HCT116 (cell line): ENCODE results near the gene PLEKHA6. TPM values are rescaled to one million over a fixed set of nuclear protein-coding genes. Genes with fewer than 3 reads are reported as not detected.
A peak's percentile ranks its signal among the peaks of the same experiment; 100 is the strongest.

Source experiments
- ATAC-seq: fragments of 200-7000 bp; cut with Tn5 transposase; 2 replicates; pipeline ENCODE4 v1.9.1; 2020; ENCODE audit warnings: mild to moderate bottlenecking, moderate library complexity
- BruUV-seq: library from RNA; stranded (reverse); fragments of 400-500 nt; replicated peaks from 2 replicates; lab custom pipeline; 2021; lab: Mats Ljungman, UMichigan
- CTCF ChIA-PET: fragments of 300-600 bp; sonication (Branson Sonifier 250); formaldehyde crosslinking; loops from one replicate; lab custom pipeline; 2021; ENCODE audit warnings: antibody characterized with exemption; lab: Charles Lee
- POLR2A ChIA-PET: fragments of 300-600, 350-600 bp; sonication (Branson Sonifier 250); formaldehyde crosslinking; loops from one replicate; lab custom pipeline; 2021; ENCODE audit warnings: antibody characterized with exemption; lab: Charles Lee
- RAD21 ChIA-PET, 2 experiments: fragments of 300-600 bp; sonication (Branson Sonifier 250); formaldehyde crosslinking; loops; one replicate each; lab custom pipeline; 2023; ENCODE audit warnings: low total read pairs in 2 of 2; ENCODE audit not compliant: uncharacterized antibody in 2 of 2, unreplicated experiment in 2 of 2, low non-redundant PET in 1 of 2; lab: Charles Lee
- DNase-seq: peaks from one replicate; pipeline ENCODE4 v3.0.0-alpha.2; 2010; ENCODE audit warnings: low read depth, low spot score
- H2AFZ ChIP-seq: fragments of 200-600 bp; shearing (Covaris generic), sonication (generic); 2 replicates; pipeline ENCODE4 v1.6.1; 2017; ENCODE audit warnings: low read depth, mixed run types, mixed read lengths, antibody characterized with exemption, low read length; ENCODE audit not compliant: poor library complexity, severe bottlenecking
- H3K27ac ChIP-seq: 2 replicates; pipeline ENCODE4 v1.5.1; 2012; ENCODE audit warnings: low read depth, low read length
- H3K27me3 ChIP-seq: fragments of 200-600 bp; sonication (generic); 2 replicates; pipeline ENCODE4 v1.6.1; 2016; ENCODE audit warnings: mixed run types, low read length, mixed read lengths; ENCODE audit not compliant: insufficient read depth
- H3K36me3 ChIP-seq, 2 experiments: fragments of 200-500 bp in 1 of 2; fragments of 200-600 bp in 1 of 2; sonication (Bioruptor generic) in 1 of 2; sonication (generic) in 1 of 2; 2 replicates each; pipeline versions ENCODE4 v1.5.1 to v1.6.1; 2014 to 2016; ENCODE audit warnings: low read length in 2 of 2, inconsistent platforms in 1 of 2, mixed read lengths in 1 of 2, mixed run types in 1 of 2; ENCODE audit not compliant: insufficient read depth in 2 of 2, control insufficient read depth in 1 of 2
- H3K4me1 ChIP-seq, 2 experiments: fragments of 200-600 bp in 1 of 2; sonication (generic) in 1 of 2; 2 replicates each; pipeline versions ENCODE4 v1.5.1 to v1.6.1; 2012 to 2017; ENCODE audit warnings: low read length in 2 of 2, inconsistent platforms in 1 of 2, mild to moderate bottlenecking in 1 of 2, mixed read lengths in 1 of 2, mixed run types in 1 of 2, moderate library complexity in 1 of 2; ENCODE audit not compliant: insufficient read depth in 2 of 2, control insufficient read depth in 1 of 2
- H3K4me2 ChIP-seq: fragments of 200-600 bp; sonication (generic); 2 replicates; pipeline ENCODE4 v1.6.1; 2017; ENCODE audit warnings: mixed run types, low read length, mixed read lengths
- H3K4me3 ChIP-seq, 2 experiments: fragments of 200-600 bp in 1 of 2; sonication (generic) in 1 of 2; replicated peaks in 1 of 2; 2 replicates each; pipeline ENCODE4 v1.5.1; 2011 to 2016; ENCODE audit warnings: low read length in 2 of 2, control low read depth in 1 of 2, low read depth in 1 of 2, mild to moderate bottlenecking in 1 of 2, mixed read lengths in 1 of 2, mixed run types in 1 of 2
- H3K79me2 ChIP-seq: fragments of 200-600 bp; sonication (generic); 2 replicates; pipeline ENCODE4 v1.6.1; 2017; ENCODE audit warnings: mild to moderate bottlenecking, mixed run types, low read length, moderate library complexity, mixed read lengths; ENCODE audit not compliant: insufficient read depth
- H3K9ac ChIP-seq: fragments of 200-600 bp; sonication (generic); 2 replicates; pipeline ENCODE4 v1.6.1; 2016; ENCODE audit warnings: low read length, mixed read lengths
- H3K9me2 ChIP-seq: fragments of 200-600 bp; sonication (generic), shearing (Covaris generic); 2 replicates; pipeline ENCODE4 v1.6.1; 2017; ENCODE audit warnings: mixed run types, mild to moderate bottlenecking, moderate library complexity; ENCODE audit not compliant: insufficient read depth
- H3K9me3 ChIP-seq, 2 experiments: fragments of 200-500 bp in 1 of 2; fragments of 200-600 bp in 1 of 2; sonication (Bioruptor generic) in 1 of 2; sonication (generic) in 1 of 2; 2 replicates each; pipeline ENCODE4 v1.6.1; 2014 to 2017; ENCODE audit warnings: low read length in 2 of 2, mixed read lengths in 2 of 2, inconsistent platforms in 1 of 2, low read depth in 1 of 2, mild to moderate bottlenecking in 1 of 2, mixed run types in 1 of 2, moderate library complexity in 1 of 2; ENCODE audit not compliant: control insufficient read depth in 1 of 2, insufficient read depth in 1 of 2
- H4K20me1 ChIP-seq: fragments of 200-600 bp; sonication (generic), shearing (Covaris generic); 2 replicates; pipeline ENCODE4 v1.6.1; 2017; ENCODE audit warnings: mixed run types, mild to moderate bottlenecking, moderate library complexity; ENCODE audit not compliant: insufficient read depth
- CBX3 ChIP-seq: IDR thresholded peaks from 2 replicates; pipeline ENCODE4 v1.6.1; 2012; ENCODE audit warnings: low read depth
- EGR1 ChIP-seq: IDR thresholded peaks from 2 replicates; pipeline ENCODE4 v1.6.1; 2012; ENCODE audit warnings: low read depth
- EZH2 ChIP-seq: fragments of 200-600 bp; sonication (generic); IDR thresholded peaks from 2 replicates; pipeline ENCODE4 v1.6.1; 2017; ENCODE audit warnings: antibody characterized with exemption, mixed run types
- EZH2phosphoT487 ChIP-seq: fragments of 200-600 bp; IDR thresholded peaks from 2 replicates; pipeline ENCODE4 v1.6.1; 2018; ENCODE audit warnings: antibody characterized with exemption, borderline replicate concordance
- JUND ChIP-seq: IDR thresholded peaks from 2 replicates; pipeline ENCODE4 v1.6.1; 2012
- RAD21 ChIP-seq: IDR thresholded peaks from 2 replicates; pipeline ENCODE4 v1.6.1; 2012; ENCODE audit warnings: low read depth, mild to moderate bottlenecking
- SIN3A ChIP-seq: IDR thresholded peaks from 2 replicates; pipeline ENCODE4 v1.6.1; 2012; ENCODE audit warnings: low read depth
- SP1 ChIP-seq: IDR thresholded peaks from 2 replicates; pipeline ENCODE4 v1.6.1; 2012; ENCODE audit warnings: low read depth
- TCF7L2 ChIP-seq: IDR thresholded peaks from 2 replicates; pipeline ENCODE4 v1.7.0; 2011; ENCODE audit warnings: borderline replicate concordance, inconsistent platforms; ENCODE audit not compliant: insufficient read depth, insufficient read length; ENCODE audit errors: extremely low read depth
- YY1 ChIP-seq: IDR thresholded peaks from 2 replicates; pipeline ENCODE4 v1.6.1; 2011; ENCODE audit warnings: low read length, low read depth, moderate library complexity, mild to moderate bottlenecking; ENCODE audit not compliant: insufficient replicate concordance; ENCODE audit errors: extremely low read depth
- ZFX ChIP-seq: fragments of 450-650 bp; IDR thresholded peaks from 2 replicates; pipeline ENCODE4 v1.6.1; 2017
- intact Hi-C: fragments of 100-400 bp; cut with micrococcal nuclease; formaldehyde crosslinking; loops from 2 replicates; pipeline ENCODE4 v1.10.0; 2022
- total RNA-seq: library from RNA; stranded (reverse); gene quantifications from one replicate; pipeline ENCODE4 v1.2.1, GENCODE V29; 2021; ENCODE audit not compliant: unreplicated experiment
- TF ChIP-seq, protein P1 (sequence below): IDR thresholded peaks from 2 replicates; pipeline ENCODE4 v1.6.1; 2011; ENCODE audit warnings: mild to moderate bottlenecking, low read length, moderate library complexity; ENCODE audit not compliant: insufficient replicate concordance; ENCODE audit errors: extremely low read depth
- TF ChIP-seq, protein P2 (sequence below): IDR thresholded peaks from 2 replicates; pipeline ENCODE4 v1.6.1; 2012
- TF ChIP-seq, protein P3 (sequence below): IDR thresholded peaks from 2 replicates; pipeline ENCODE4 v1.6.1; 2012
- TF ChIP-seq, protein P4 (sequence below), 3 experiments: fragments of 200-600 bp in 1 of 3; sonication (generic) in 1 of 3; IDR thresholded peaks in 2 of 3; conservative IDR thresholded peaks in 1 of 3; 2 replicates each; pipeline ENCODE4 v1.5.1; 2012 to 2017; ENCODE audit warnings: low read depth in 2 of 3, low read length in 2 of 3, antibody characterized with exemption in 1 of 3, borderline replicate concordance in 1 of 3, control low read depth in 1 of 3, mild to moderate bottlenecking in 1 of 3, mixed read lengths in 1 of 3, mixed run types in 1 of 3, moderate library complexity in 1 of 3; ENCODE audit not compliant: insufficient read depth in 1 of 3

Gene PLEKHA6
- total RNA-seq, 1 experiment from 2014 or later: 13.1 TPM

DNA sequence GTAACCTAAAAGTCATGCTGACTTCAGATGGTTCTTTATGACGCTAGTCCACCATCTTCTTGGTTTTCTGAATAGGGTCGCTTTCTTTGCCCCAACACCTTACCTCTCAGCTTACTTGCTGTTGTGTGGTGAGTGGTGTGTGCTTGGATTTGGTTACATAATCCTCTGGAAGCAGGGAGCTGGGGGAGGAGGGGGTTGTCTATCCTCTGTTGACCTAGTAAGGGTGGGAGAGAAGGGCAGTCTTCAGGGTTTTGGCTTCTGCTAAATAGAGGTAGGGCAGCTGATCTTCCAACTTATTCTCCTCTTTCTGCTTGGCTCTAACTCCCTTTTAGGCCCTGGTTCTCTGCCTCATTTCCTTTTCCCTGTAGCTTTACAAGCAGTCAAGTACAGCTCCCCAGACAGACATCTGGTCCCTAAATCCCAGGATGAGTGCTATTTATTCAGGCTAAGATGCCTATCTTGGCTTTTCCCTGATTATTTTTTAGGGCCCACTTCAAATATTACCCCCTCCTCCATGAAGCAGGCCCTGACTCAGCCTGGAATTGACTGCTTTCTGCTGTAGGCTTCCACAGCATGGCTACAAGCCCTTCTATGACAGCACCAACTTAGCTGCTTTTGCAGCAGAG lies 187.2 kb downstream of the PLEKHA6 start (continued):
- TF ChIP-seq, protein P1, sequence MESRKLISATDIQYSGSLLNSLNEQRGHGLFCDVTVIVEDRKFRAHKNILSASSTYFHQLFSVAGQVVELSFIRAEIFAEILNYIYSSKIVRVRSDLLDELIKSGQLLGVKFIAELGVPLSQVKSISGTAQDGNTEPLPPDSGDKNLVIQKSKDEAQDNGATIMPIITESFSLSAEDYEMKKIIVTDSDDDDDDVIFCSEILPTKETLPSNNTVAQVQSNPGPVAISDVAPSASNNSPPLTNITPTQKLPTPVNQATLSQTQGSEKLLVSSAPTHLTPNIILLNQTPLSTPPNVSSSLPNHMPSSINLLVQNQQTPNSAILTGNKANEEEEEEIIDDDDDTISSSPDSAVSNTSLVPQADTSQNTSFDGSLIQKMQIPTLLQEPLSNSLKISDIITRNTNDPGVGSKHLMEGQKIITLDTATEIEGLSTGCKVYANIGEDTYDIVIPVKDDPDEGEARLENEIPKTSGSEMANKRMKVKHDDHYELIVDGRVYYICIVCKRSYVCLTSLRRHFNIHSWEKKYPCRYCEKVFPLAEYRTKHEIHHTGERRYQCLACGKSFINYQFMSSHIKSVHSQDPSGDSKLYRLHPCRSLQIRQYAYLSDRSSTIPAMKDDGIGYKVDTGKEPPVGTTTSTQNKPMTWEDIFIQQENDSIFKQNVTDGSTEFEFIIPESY: no peak
- TF ChIP-seq RAD21: no peak

DNA sequence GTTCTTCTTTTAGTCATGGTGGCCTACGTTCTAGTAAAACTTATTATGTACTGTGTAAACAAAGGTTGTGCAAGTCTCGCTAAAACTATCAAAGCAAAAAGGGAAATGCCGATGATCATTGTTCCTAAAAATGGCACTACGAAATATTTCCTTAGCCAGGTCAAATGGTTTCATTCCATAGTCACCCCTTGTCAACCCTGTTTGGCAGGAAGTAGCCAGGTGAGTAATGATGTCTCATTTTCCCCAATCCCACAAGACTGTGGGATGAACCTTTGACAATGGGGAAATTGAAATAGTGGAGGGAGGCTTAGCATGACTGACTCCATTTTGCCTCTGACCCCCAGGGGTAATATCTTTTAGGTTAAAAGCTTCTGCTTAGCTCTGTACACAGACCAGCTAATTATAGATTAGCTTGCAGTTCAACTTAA lies 188.0 kb downstream of the PLEKHA6 start:
- no peaks in the 10 kb centered on the region for H4K20me1 ChIP-seq
- POLR2A ChIA-PET: interaction anchor here (0.6 kb wide), 1 partner anchor 40 kb away, joined by 3 read pairs; no protein-coding TSS in a partner anchor
- H3K79me2 ChIP-seq: no peaks in the 10 kb centered on the region
- no peaks in the 10 kb centered on the region for H3K9me2 ChIP-seq
- DNase-seq: peak; percentile 81
- H2AFZ ChIP-seq: peak overlapping the region; percentile 24
- H3K27me3 ChIP-seq: no peaks in the 10 kb centered on the region
- intact Hi-C loops: no loop called here
- peak; percentile 80 for ATAC-seq
- no peaks in the 10 kb centered on the region for H3K36me3 ChIP-seq
- peaks cover 4 to 13% of the 10 kb centered on the region in 2 experiments; a peak in 1 of 4 replicates for H3K9me3 ChIP-seq
- H3K9ac ChIP-seq: no peak overlapping the region
- peak overlapping the region; percentile 1; the same call in 1 of the 2 replicates for H3K27ac ChIP-seq
- H3K4me1 ChIP-seq: peaks cover 10 to 59% of the 10 kb centered on the region in 2 experiments; a peak in 3 of 4 replicates
- peak overlapping the region in 1 of 2 experiments; percentile 8; a peak in 1 of 4 replicates for H3K4me3 ChIP-seq
- RAD21 ChIA-PET: no interaction called here
- no TSS peak for BruUV-seq
- CTCF ChIA-PET: interaction anchor here (1.3 to 3.2 kb wide), 2 partner anchors 10 to 20 kb away, joined by 4 to 15 read pairs; no protein-coding TSS in a partner anchor
- H3K4me2 ChIP-seq: peak overlapping the region; percentile 53
- TF ChIP-seq EZH2phosphoT487: no peak
- TF ChIP-seq, protein P2, sequence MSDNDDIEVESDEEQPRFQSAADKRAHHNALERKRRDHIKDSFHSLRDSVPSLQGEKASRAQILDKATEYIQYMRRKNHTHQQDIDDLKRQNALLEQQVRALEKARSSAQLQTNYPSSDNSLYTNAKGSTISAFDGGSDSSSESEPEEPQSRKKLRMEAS: peak; percentile 83
- TF ChIP-seq JUND: peak; percentile 97
- no peak; the same call in 1 of the 2 replicates for TF ChIP-seq EGR1
- no peak for TF ChIP-seq EZH2
- TF ChIP-seq SIN3A: peak; percentile 95
- TF ChIP-seq, protein P1: peak; percentile 68
- TF ChIP-seq TCF7L2: peak; percentile 56
- TF ChIP-seq ZFX: no peak
- TF ChIP-seq SP1: peak; percentile 99
- TF ChIP-seq, protein P3, sequence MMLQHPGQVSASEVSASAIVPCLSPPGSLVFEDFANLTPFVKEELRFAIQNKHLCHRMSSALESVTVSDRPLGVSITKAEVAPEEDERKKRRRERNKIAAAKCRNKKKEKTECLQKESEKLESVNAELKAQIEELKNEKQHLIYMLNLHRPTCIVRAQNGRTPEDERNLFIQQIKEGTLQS: no peak
- peak; percentile 97 for TF ChIP-seq CBX3
- TF ChIP-seq, protein P4, sequence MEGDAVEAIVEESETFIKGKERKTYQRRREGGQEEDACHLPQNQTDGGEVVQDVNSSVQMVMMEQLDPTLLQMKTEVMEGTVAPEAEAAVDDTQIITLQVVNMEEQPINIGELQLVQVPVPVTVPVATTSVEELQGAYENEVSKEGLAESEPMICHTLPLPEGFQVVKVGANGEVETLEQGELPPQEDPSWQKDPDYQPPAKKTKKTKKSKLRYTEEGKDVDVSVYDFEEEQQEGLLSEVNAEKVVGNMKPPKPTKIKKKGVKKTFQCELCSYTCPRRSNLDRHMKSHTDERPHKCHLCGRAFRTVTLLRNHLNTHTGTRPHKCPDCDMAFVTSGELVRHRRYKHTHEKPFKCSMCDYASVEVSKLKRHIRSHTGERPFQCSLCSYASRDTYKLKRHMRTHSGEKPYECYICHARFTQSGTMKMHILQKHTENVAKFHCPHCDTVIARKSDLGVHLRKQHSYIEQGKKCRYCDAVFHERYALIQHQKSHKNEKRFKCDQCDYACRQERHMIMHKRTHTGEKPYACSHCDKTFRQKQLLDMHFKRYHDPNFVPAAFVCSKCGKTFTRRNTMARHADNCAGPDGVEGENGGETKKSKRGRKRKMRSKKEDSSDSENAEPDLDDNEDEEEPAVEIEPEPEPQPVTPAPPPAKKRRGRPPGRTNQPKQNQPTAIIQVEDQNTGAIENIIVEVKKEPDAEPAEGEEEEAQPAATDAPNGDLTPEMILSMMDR (IDR thresholded peaks at IDR 0.05 in 2 of 3, conservative IDR thresholded peaks at IDR 0.05 in 1 of 3; ENCODE audit: borderline replicate concordance in 1 of 3, insufficient read depth in 1 of 3, low read depth in 2 of 3, low read length in 2 of 3): no peak
- TF ChIP-seq YY1: peak; percentile 88
